Measurements from ENCODE around the gene GDAP2.

DNA sequence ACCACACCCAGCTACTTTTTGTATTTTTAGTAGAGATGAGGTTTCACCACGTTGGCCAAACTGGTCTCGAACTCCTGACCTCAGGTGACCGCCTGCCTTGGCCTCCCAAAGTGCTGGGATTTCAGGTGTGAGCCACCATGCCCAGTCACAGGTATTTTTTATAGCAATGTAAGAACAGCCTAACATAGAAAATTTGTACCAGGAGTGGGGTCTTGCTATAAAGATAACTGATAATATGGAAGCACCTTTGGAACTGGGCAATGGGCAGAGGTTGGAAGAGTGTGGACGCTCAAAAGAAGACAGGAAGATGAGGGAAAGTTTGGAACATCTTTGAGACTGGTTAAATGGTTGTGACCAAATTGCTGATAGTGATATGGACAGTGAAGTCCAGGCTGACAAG lies 99.2 kb downstream of the GDAP2 start:
- no peak for TF ChIP-seq POLR2A (IDR thresholded peaks at IDR 0.05)
- no peak for TF ChIP-seq CTCF (IDR thresholded peaks at IDR 0.05)
- TF ChIP-seq POLR2AphosphoS5 (IDR thresholded peaks at IDR 0.05): no peak
- no peak for TF ChIP-seq EP300 (IDR thresholded peaks at IDR 0.05)

Measured in suprapubic skin (tissue), 4 donors.